Measurements from ENCODE around the gene COLEC12. TPM values are rescaled to one million over a fixed set of nuclear protein-coding genes. Genes with fewer than 3 reads are reported as not detected.

The COLEC12 gene
- total and polyA plus RNA-seq, 2 donors (not counting 3 experiments of a cell fraction or from before 2014, with no cell fraction given): 8.0 to 17.1 TPM

DNA sequence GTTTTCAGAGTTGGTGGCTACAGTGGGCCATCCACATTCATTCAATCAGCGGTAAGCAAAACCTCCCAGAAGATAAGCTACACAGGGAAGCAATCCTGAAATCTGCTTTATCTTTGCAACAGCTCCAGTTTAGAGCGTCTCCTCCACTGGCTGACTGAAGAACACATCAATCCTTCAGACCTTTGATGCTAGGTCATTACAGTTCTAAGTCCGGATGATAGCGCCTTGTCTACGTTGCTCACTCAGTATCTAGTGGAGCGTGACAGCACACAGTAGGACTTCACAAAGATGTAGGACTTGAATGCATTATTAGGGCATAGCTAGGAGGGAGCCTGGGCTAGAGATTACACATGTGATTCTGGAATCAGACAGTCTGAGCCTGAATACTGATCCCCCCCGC, 5.0 kb downstream of the COLEC12 start:
- Histone ChIP-seq H3K27ac (ENCODE audit: insufficient read depth, low read depth, low read length) (no peak overlapping the region), H3K9ac (replicated peaks; ENCODE audit: extremely low read depth, insufficient read depth, low read length) (no peak overlapping the region), H3K4me1 (ENCODE audit: control insufficient read depth, extremely low read depth, insufficient read depth, low read length) (peaks cover 13% of the 10 kb centered on the region), H3K79me2 (ENCODE audit: control insufficient read depth, insufficient read depth, low read length) (no peaks in the 10 kb centered on the region), H3K27me3 (ENCODE audit: control insufficient read depth in 2 of 2, insufficient read depth in 2 of 2, low read length in 2 of 2) (peaks cover 0 to 7% of the 10 kb centered on the region in 2 experiments), H3K9me1 (replicated peaks; ENCODE audit: control insufficient read depth, extremely low read depth, insufficient read depth, low read length) (no peaks in the 10 kb centered on the region), H4K20me1 (replicated peaks; ENCODE audit: control insufficient read depth, extremely low read depth, insufficient read depth, low read length) (no peaks in the 10 kb centered on the region), H3K4me2 (ENCODE audit: insufficient read depth, low read length) (no peak overlapping the region), H3K9me3 (replicated peaks; ENCODE audit: control insufficient read depth, insufficient read depth, low read length) (no peaks in the 10 kb centered on the region), H3K4me3 (replicated peaks in 1 of 3; ENCODE audit: insufficient read depth in 1 of 3, low read depth in 1 of 3, low read length in 3 of 3) (no peak overlapping the region), H2AFZ (ENCODE audit: low read depth, low read length) (no peak overlapping the region), H3K36me3 (ENCODE audit: control insufficient read depth in 2 of 2, extremely low read depth in 1 of 2, insufficient read depth in 2 of 2, low read length in 2 of 2) (no peaks in the 10 kb centered on the region)
- intact Hi-C loops (cut with micrococcal nuclease) (loop anchor here (5.0 kb wide), 3 partner anchors 122 to 208 kb away; no protein-coding TSS in a partner anchor), dilution Hi-C loops (cut with MboI; ENCODE audit: extremely low pct_ligation_motif_present, low sequenced_read_pairs) (no loop called here)
- POLR2A ChIA-PET: no interaction called here
- CTCF ChIA-PET: interaction anchor here (1.0 to 1.6 kb wide), 9 partner anchors 10 to 202 kb away, joined by 3 to 7 read pairs (median 3); no protein-coding TSS in a partner anchor
- no peak for FAIRE-seq
- no peak for DNase-seq (ENCODE audit: low read depth, low spot score)
- TF ChIP-seq, protein P1, sequence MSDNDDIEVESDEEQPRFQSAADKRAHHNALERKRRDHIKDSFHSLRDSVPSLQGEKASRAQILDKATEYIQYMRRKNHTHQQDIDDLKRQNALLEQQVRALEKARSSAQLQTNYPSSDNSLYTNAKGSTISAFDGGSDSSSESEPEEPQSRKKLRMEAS (IDR thresholded peaks at IDR 0.05; ENCODE audit: insufficient read depth, insufficient read length): no peak
- BruUV-seq (replicated peaks): no TSS peak

DNA sequence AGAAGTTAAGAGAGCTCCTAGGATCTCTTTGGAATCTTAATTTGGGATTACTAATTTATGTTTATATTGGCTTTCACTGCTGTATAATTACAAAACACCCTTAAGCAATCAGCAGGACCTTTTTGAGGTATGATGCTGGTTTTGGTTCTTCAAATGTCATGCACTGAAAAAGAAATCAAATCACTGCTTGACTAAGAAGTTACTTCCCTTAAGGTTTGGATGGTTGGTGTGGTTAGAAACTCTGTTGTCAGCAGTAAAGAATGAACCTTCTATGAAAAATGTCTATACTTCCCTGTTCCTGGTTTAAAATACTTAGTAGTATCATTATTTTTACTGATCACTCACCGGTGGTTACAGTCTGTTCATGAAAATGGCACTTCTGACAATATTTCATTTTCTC, 5.5 kb downstream of the COLEC12 start:
- no peak for DNase-seq (ENCODE audit: low read depth, low spot score)
- H3K27me3 ChIP-seq (ENCODE audit: control insufficient read depth in 2 of 2, insufficient read depth in 2 of 2, low read length in 2 of 2): peaks cover 0 to 7% of the 10 kb centered on the region in 2 experiments
- ChIA-PET CTCF (interaction anchor here (1.0 to 1.6 kb wide), 6 partner anchors 10 to 129 kb away, joined by 3 to 4 read pairs (median 3); no protein-coding TSS in a partner anchor), POLR2A (no interaction called here)
- no peak overlapping the region for H3K9ac ChIP-seq (replicated peaks; ENCODE audit: extremely low read depth, insufficient read depth, low read length)
- no peak for TF ChIP-seq MYC (IDR thresholded peaks at IDR 0.05; ENCODE audit: low read depth, low read length)
- no peak for TF ChIP-seq GATA2 (IDR thresholded peaks at IDR 0.05; ENCODE audit: insufficient read depth, insufficient read length, low read depth, low read length)
- H3K4me3 ChIP-seq (replicated peaks in 1 of 3; ENCODE audit: insufficient read depth in 1 of 3, low read depth in 1 of 3, low read length in 3 of 3): no peak overlapping the region
- no peak overlapping the region for H3K27ac ChIP-seq (ENCODE audit: insufficient read depth, low read depth, low read length)
- H3K79me2 ChIP-seq (ENCODE audit: control insufficient read depth, insufficient read depth, low read length): no peaks in the 10 kb centered on the region
- no TSS peak for BruUV-seq (replicated peaks)
- H3K9me3 ChIP-seq (replicated peaks; ENCODE audit: control insufficient read depth, insufficient read depth, low read length): no peaks in the 10 kb centered on the region
- FAIRE-seq: no peak
- H3K9me1 ChIP-seq (replicated peaks; ENCODE audit: control insufficient read depth, extremely low read depth, insufficient read depth, low read length): no peaks in the 10 kb centered on the region
- H3K4me1 ChIP-seq (ENCODE audit: control insufficient read depth, extremely low read depth, insufficient read depth, low read length): peaks cover 11% of the 10 kb centered on the region
- H3K36me3 ChIP-seq (ENCODE audit: control insufficient read depth in 2 of 2, extremely low read depth in 1 of 2, insufficient read depth in 2 of 2, low read length in 2 of 2): no peaks in the 10 kb centered on the region
- H3K4me2 ChIP-seq (ENCODE audit: insufficient read depth, low read length): no peak overlapping the region
- dilution Hi-C loops (cut with MboI; ENCODE audit: extremely low pct_ligation_motif_present, low sequenced_read_pairs) (no loop called here), intact Hi-C loops (cut with micrococcal nuclease) (loop anchor here (5.0 kb wide), 3 partner anchors 122 to 208 kb away; no protein-coding TSS in a partner anchor)
- H4K20me1 ChIP-seq (replicated peaks; ENCODE audit: control insufficient read depth, extremely low read depth, insufficient read depth, low read length): no peaks in the 10 kb centered on the region
- H2AFZ ChIP-seq (ENCODE audit: low read depth, low read length): no peak overlapping the region
